Spinal cord (tissue), 10 donors: ENCODE results near the gene CRAMP1. TPM values are rescaled to one million over a fixed set of nuclear protein-coding genes. Genes with fewer than 3 reads are reported as not detected.
A peak's percentile ranks its signal among the peaks of the same experiment; 100 is the strongest.
"Not testable (repeated sequence)": the region's sequence is repeated elsewhere in the genome, so short reads cannot be mapped to it uniquely, and the experiment has no call there.

Experiments used
- DNase-seq, 6 donors: peaks; one replicate each; pipeline versions ENCODE4 v3.0.0 to v3.0.0-alpha.2; 2013 to 2015; ENCODE audit warnings: low spot score in 6 of 6, low read depth in 4 of 6
- H3K27ac ChIP-seq: one replicate; pipeline ENCODE4 v1.5.1; 2013; ENCODE audit warnings: low read depth, low read length, control low read depth
- H3K27me3 ChIP-seq: one replicate; pipeline ENCODE4 v1.6.1; 2013; ENCODE audit warnings: low read length; ENCODE audit not compliant: control insufficient read depth, insufficient read depth
- H3K36me3 ChIP-seq: one replicate; pipeline ENCODE4 v1.6.1; 2013; ENCODE audit warnings: low read length; ENCODE audit not compliant: control insufficient read depth, insufficient read depth
- H3K4me1 ChIP-seq: one replicate; pipeline ENCODE4 v1.6.1; 2013; ENCODE audit warnings: low read length; ENCODE audit not compliant: control insufficient read depth, insufficient read depth
- H3K4me3 ChIP-seq: one replicate; pipeline ENCODE4 v1.5.1; 2013; ENCODE audit warnings: low read depth, low read length, control low read depth
- H3K9me3 ChIP-seq: one replicate; pipeline ENCODE4 v1.6.1; 2013; ENCODE audit warnings: low read length; ENCODE audit not compliant: control insufficient read depth, insufficient read depth
- WGBS: methylation state at CpG from one replicate; pipeline ENCODE4 v1.1.5; 2013; ENCODE audit warnings: missing lambda C conversion rate; ENCODE audit not compliant: insufficient coverage; 5-methylcytosine and 5-hydroxymethylcytosine counted together
- polyA plus RNA-seq, 2 donors: library from polyadenylated mRNA; unstranded; fragments of 120-200 nt; gene quantifications; one replicate each; pipeline ENCODE4 v1.2.1, GENCODE V29; 2013; ENCODE audit not compliant: insufficient read length in 2 of 2
- total RNA-seq, 2 donors: library from RNA; depleted of rRNA in 1 of 2; stranded (reverse); fragments of 120-200 nt in 1 of 2; fragments of >200 nt in 1 of 2; gene quantifications; one replicate each; pipeline versions ENCODE4 v1.2.3 to v1.2.4, GENCODE V29; 2013 to 2014
- donor health status: healthy.

CRAMP1 gene
- total and polyA plus RNA-seq, 4 donors = 7.9 to 24.4 (median 17.8) TPM

- no CpG with 5 or more reads among the region's 6 CpGs for WGBS
- no peaks in the 10 kb centered on the region for H3K9me3 ChIP-seq
- no peak for DNase-seq
- H3K36me3 ChIP-seq = peaks cover 46% of the 10 kb centered on the region
- peaks cover 6% of the 10 kb centered on the region for H3K4me1 ChIP-seq
- no peaks in the 10 kb centered on the region for H3K27me3 ChIP-seq
- no peak overlapping the region for H3K4me3 ChIP-seq
- H3K27ac ChIP-seq = no peak overlapping the region
These were observed 89.2 kb downstream of the CRAMP1 start for GRCh38 chr16:1701216-1701878.

- not testable (repeated sequence) for H3K9me3 ChIP-seq, DNase-seq, H3K27me3 ChIP-seq
- peaks cover 38% of the 10 kb centered on the region for H3K36me3 ChIP-seq
- 0% methylated on average over 10 of the region's 16 CpGs for WGBS
- H3K4me3 ChIP-seq = peak overlapping the region; percentile 91
- peaks cover 30% of the 10 kb centered on the region for H3K4me1 ChIP-seq
- peak overlapping the region; percentile 94 for H3K27ac ChIP-seq
These were observed 93.1 kb downstream of the CRAMP1 start for GRCh38 chr16:1705324-1705687.

GRCh38 chr16:1705688-1706385, 93.7 kb downstream of the CRAMP1 start, which contains the start of gene MAPK8IP3:
Gene MAPK8IP3 (plus strand): TSS chr16:1706195. CDS start chr16:1706340, 145 bp downstream.
- Histone ChIP-seq H3K4me3 (peak within 1 kb of the TSS; percentile 91), H3K36me3 (peaks cover 35% of the 10 kb centered on the region), H3K27me3 (no peaks in the 10 kb centered on the region), H3K27ac (peak within 1 kb of the TSS; percentile 94), H3K4me1 (peaks cover 30% of the 10 kb centered on the region), H3K9me3 (no peaks in the 10 kb centered on the region)
- peak; percentile 86 to 98 (median 92) for DNase-seq
- WGBS = under 1% methylated on average over 79 of the region's 79 CpGs

GRCh38 chr16:1706386-1707192, 94.4 kb downstream of the CRAMP1 start:
- under 1% methylated on average over 47 of the region's 62 CpGs for WGBS
- DNase-seq = peak in 2 of 6 donors; percentile 9 to 39
- no peaks in the 10 kb centered on the region for H3K27me3 ChIP-seq
- H3K4me1 ChIP-seq = peaks cover 30% of the 10 kb centered on the region
- peak overlapping the region; percentile 84 for H3K4me3 ChIP-seq
- H3K36me3 ChIP-seq = peaks cover 38% of the 10 kb centered on the region
- peak overlapping the region; percentile 57 for H3K27ac ChIP-seq
- H3K9me3 ChIP-seq = no peaks in the 10 kb centered on the region

GRCh38 chr16:1707193-1707790, 95.1 kb downstream of the CRAMP1 start:
- DNase-seq = peak in 3 of 6 donors; percentile 12 to 53 (median 44)
- WGBS = 3% methylated on average over 15 of the region's 16 CpGs
- H3K27me3 ChIP-seq = no peaks in the 10 kb centered on the region
- no peak overlapping the region for H3K27ac ChIP-seq
- peaks cover 31% of the 10 kb centered on the region for H3K4me1 ChIP-seq
- H3K4me3 ChIP-seq = peak overlapping the region; percentile 59
- no peaks in the 10 kb centered on the region for H3K9me3 ChIP-seq
- peaks cover 35% of the 10 kb centered on the region for H3K36me3 ChIP-seq

GRCh38 chr16:1708083-1708767, 96.1 kb downstream of the CRAMP1 start:
- peaks cover 34% of the 10 kb centered on the region for H3K4me1 ChIP-seq
- no peak overlapping the region for H3K27ac ChIP-seq
- peaks cover 33% of the 10 kb centered on the region for H3K36me3 ChIP-seq
- WGBS = 86% methylated on average over 17 of the region's 18 CpGs
- H3K27me3 ChIP-seq = no peaks in the 10 kb centered on the region
- no peaks in the 10 kb centered on the region for H3K9me3 ChIP-seq
- H3K4me3 ChIP-seq = no peak overlapping the region
- no peak for DNase-seq

GRCh38 chr16:1708768-1709180, 96.6 kb downstream of the CRAMP1 start:
- 86% methylated on average over 13 of the region's 13 CpGs for WGBS
- no peaks in the 10 kb centered on the region for H3K9me3 ChIP-seq
- peaks cover 35% of the 10 kb centered on the region for H3K4me1 ChIP-seq
- no peak overlapping the region for H3K4me3 ChIP-seq
- no peaks in the 10 kb centered on the region for H3K27me3 ChIP-seq
- H3K36me3 ChIP-seq = peaks cover 34% of the 10 kb centered on the region
- no peak for DNase-seq
- no peak overlapping the region for H3K27ac ChIP-seq

- 97% methylated on average over 10 of the region's 15 CpGs for WGBS
- Histone ChIP-seq H3K27me3 (no peaks in the 10 kb centered on the region), H3K4me3 (no peak overlapping the region), H3K36me3 (peaks cover 40% of the 10 kb centered on the region), H3K4me1 (peaks cover 41% of the 10 kb centered on the region), H3K9me3 (no peaks in the 10 kb centered on the region), H3K27ac (no peak overlapping the region)
- DNase-seq = no peak
These were observed 97.2 kb downstream of the CRAMP1 start for GRCh38 chr16:1709356-1709755.
